HEK293 (cell line): ENCODE results near the gene ST3GAL2.

Experiments
- CTCF ChIA-PET: fragments of 350-600 bp; formaldehyde crosslinking; extraction: SDS; loops from one replicate; lab custom pipeline; 2021; ENCODE audit warnings: antibody characterized with exemption; lab: Yijun Ruan, JAX
- POLR2A ChIA-PET: fragments of 300-600 bp; formaldehyde crosslinking; extraction: SDS; loops from one replicate; lab custom pipeline; 2020; ENCODE audit warnings: antibody characterized with exemption, inconsistent platforms; lab: Yijun Ruan, JAX
- H3K27ac ChIP-seq: fragments of 200-500 bp; sonication (Bioruptor generic); 2 replicates; pipeline ENCODE4 v1.5.1; 2014; ENCODE audit warnings: low read depth, low read length, control low read depth, inconsistent platforms; ENCODE audit errors: extremely low read depth
- H3K36me3 ChIP-seq, 2 experiments: fragments of 200-500 bp in 1 of 2; sonication (Bioruptor generic) in 1 of 2; 1 replicate in 1 of 2; 2 replicates in 1 of 2; pipeline ENCODE4 v1.5.1; 2014 to 2017; ENCODE audit warnings: inconsistent platforms in 2 of 2, low read length in 2 of 2; ENCODE audit not compliant: control insufficient read depth in 2 of 2, insufficient read depth in 1 of 2
- H3K4me1 ChIP-seq: fragments of 200-500 bp; sonication (Bioruptor generic); 2 replicates; pipeline ENCODE4 v1.5.1; 2014; ENCODE audit warnings: mild to moderate bottlenecking, low read length, inconsistent platforms; ENCODE audit not compliant: control insufficient read depth, insufficient read depth
- H3K4me3 ChIP-seq: 2 replicates; pipeline ENCODE4 v1.5.1; 2011; ENCODE audit warnings: low read depth, mild to moderate bottlenecking, control low read depth, low read length, moderate library complexity
- H3K9me3 ChIP-seq: fragments of 200-500 bp; sonication (Bioruptor generic); 2 replicates; pipeline ENCODE4 v1.5.1; 2014; ENCODE audit warnings: low read depth, low read length, inconsistent platforms; ENCODE audit not compliant: control insufficient read depth, insufficient read depth
- CTCF ChIP-seq: fragments of 450-650 bp; formaldehyde crosslinking; IDR thresholded peaks from 2 replicates; pipeline ENCODE4 v1.5.1; 2016; ENCODE audit warnings: missing biosample characterization, missing genetic modification characterization
- ZBTB11 ChIP-seq: fragments of 450-650 bp; formaldehyde crosslinking; conservative IDR thresholded peaks from 2 replicates; pipeline ENCODE4 v1.5.1; 2016; ENCODE audit warnings: low read depth, missing biosample characterization, missing genetic modification characterization
- ZBTB20 ChIP-seq: fragments of 450-650 bp; formaldehyde crosslinking; IDR thresholded peaks from 2 replicates; pipeline ENCODE4 v1.5.1; 2016; ENCODE audit warnings: missing biosample characterization, missing genetic modification characterization
- ZBTB7A ChIP-seq: fragments of 450-650 bp; formaldehyde crosslinking; IDR thresholded peaks from 2 replicates; pipeline ENCODE4 v1.5.1; 2016; ENCODE audit warnings: low read depth, missing biosample characterization, missing genetic modification characterization
- ZNF175 ChIP-seq: fragments of 450-650 bp; formaldehyde crosslinking; IDR thresholded peaks from 2 replicates; pipeline ENCODE4 v1.5.1; 2016; ENCODE audit warnings: missing biosample characterization, missing genetic modification characterization
- ZNF335 ChIP-seq: fragments of 450-650 bp; formaldehyde crosslinking; conservative IDR thresholded peaks from 2 replicates; pipeline ENCODE4 v1.5.1; 2016; ENCODE audit warnings: missing biosample characterization, missing genetic modification characterization
- ZNF610 ChIP-seq: fragments of 450-650 bp; formaldehyde crosslinking; IDR thresholded peaks from 2 replicates; pipeline ENCODE4 v1.5.1; 2016; ENCODE audit warnings: missing biosample characterization, missing genetic modification characterization, borderline replicate concordance
- ZNF692 ChIP-seq: fragments of 450-650 bp; formaldehyde crosslinking; IDR thresholded peaks from 2 replicates; pipeline ENCODE4 v1.5.1; 2016; ENCODE audit warnings: missing biosample characterization, missing genetic modification characterization
- ZNF791 ChIP-seq: fragments of 450-650 bp; formaldehyde crosslinking; IDR thresholded peaks from 2 replicates; pipeline ENCODE4 v1.5.1; 2016; ENCODE audit warnings: missing biosample characterization, missing genetic modification characterization
- ZSCAN4 ChIP-seq: fragments of 450-650 bp; formaldehyde crosslinking; IDR thresholded peaks from 2 replicates; pipeline ENCODE4 v1.5.1; 2017; ENCODE audit warnings: missing biosample characterization, missing genetic modification characterization
- ZXDB ChIP-seq: fragments of 450-650 bp; formaldehyde crosslinking; IDR thresholded peaks from 2 replicates; pipeline ENCODE4 v1.5.1; 2016; ENCODE audit warnings: missing biosample characterization, missing genetic modification characterization
- TF ChIP-seq, protein P1 (sequence below): fragments of 450-650 bp; formaldehyde crosslinking; optimal IDR thresholded peaks from 2 replicates; pipeline ENCODE3; 2016; ENCODE audit warnings: missing biosample characterization, mild to moderate bottlenecking, missing genetic modification characterization
- TF ChIP-seq, protein P2 (sequence below): fragments of 450-650 bp; formaldehyde crosslinking; IDR thresholded peaks from 2 replicates; pipeline ENCODE4 v1.5.1; 2016; ENCODE audit warnings: missing biosample characterization, missing genetic modification characterization
- TF ChIP-seq, protein P3 (sequence below): fragments of 450-650 bp; formaldehyde crosslinking; IDR thresholded peaks from 2 replicates; pipeline ENCODE4 v1.5.1; 2017; ENCODE audit warnings: missing biosample characterization, missing genetic modification characterization

Gene ST3GAL2

DNA sequence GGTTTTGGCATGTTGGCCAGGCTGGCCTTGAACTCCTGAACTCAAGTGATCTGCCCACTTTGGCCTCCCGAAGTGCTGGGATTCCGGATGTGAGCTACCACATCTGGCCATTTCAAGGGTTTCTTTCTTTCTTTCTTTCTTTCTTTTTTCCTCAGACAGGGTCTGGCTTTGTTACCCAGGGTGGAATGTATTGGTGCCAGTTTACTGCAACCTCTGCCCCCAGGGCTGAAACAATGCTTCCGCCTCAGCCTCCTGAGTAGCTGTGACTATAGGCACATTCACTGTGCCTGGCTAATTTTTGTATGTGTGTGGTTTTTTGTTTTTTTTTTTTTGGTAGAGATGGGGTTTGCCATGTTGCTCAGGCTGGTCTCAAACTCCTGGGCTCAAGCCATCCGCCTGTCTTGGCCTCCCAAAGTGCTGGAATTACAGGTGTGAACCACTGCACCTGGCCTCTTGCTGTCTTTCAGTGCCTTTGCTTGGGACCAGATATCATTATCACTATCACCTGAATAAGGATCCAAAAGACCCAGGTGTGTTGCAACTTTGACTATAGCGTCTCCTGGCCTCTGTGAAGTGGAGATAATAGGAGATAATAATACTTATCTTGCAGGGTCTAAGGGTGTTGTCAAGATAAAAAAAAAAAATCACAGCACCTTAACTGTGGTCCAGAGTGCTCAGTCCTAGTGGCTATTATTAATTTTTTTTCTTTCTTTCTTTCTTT is 18.7 kb upstream of the ST3GAL2 start:
- Histone ChIP-seq H3K4me1 (no peaks in the 10 kb centered on the region), H3K36me3 (no peaks in the 10 kb centered on the region; a peak in 1 of 3 replicates), H3K9me3 (no peaks in the 10 kb centered on the region)
- no peak for TF ChIP-seq ZNF335 (tag by site-specific recombination)
- TF ChIP-seq ZNF175, result no peak
- TF ChIP-seq, all 188 proteins: peak for 0
- ChIA-PET POLR2A (interaction anchor here (0.6 kb wide), 1 partner anchor 99 kb away, joined by 3 read pairs; no protein-coding TSS in a partner anchor), CTCF (no interaction called here)
- Histone ChIP-seq H3K27ac (no peak overlapping the region), H3K4me3 (no peak overlapping the region)

DNA sequence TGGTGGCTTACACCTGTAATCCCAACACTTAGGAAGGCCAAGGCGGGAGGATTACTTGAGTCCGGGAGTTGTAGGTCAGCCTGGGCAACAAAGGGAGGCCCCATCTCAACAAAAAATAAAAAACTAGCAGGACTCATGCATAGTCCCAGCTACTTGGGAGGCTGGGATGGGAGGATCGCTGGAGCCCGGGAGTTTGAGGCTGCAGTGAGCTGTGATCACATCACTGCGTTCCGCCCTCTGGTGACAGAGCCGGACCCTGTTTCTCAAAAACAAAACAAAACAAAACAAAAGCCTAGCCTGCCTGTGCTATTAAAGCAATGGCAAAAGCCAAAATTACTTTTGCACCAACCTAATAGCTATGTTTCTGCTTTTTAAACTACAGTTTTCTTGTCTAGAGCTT is 17.0 kb upstream of the ST3GAL2 start:
- H3K27ac ChIP-seq, result no peak overlapping the region
- POLR2A ChIA-PET, result interaction anchor here (1.1 to 3.8 kb wide), 2 partner anchors 16 to 75 kb away, joined by 3 to 31 read pairs; partner anchors contain the start of gene ST3GAL2
- H3K4me3 ChIP-seq, result no peak overlapping the region
- no peaks in the 10 kb centered on the region; a peak in 1 of 3 replicates for H3K36me3 ChIP-seq
- no peaks in the 10 kb centered on the region for H3K4me1 ChIP-seq
- no peaks in the 10 kb centered on the region for H3K9me3 ChIP-seq
- CTCF ChIA-PET, result interaction anchor here (0.6 to 1.2 kb wide), 4 partner anchors 55 to 68 kb away, joined by 3 to 5 read pairs (median 4); no protein-coding TSS in a partner anchor
- TF ChIP-seq ZNF791, result no peak
- TF ChIP-seq CTCF (tag by site-specific recombination), result peak; percentile 9; the same call in 1 of the 2 replicates

GRCh38 chr16:70454222-70455034 is 15.5 kb upstream of the ST3GAL2 start, which contains the start of gene FCSK:
FCSK (plus strand) TSS chr16:70454595; CDS start chr16:70463191, 8,596 bp downstream.
- CTCF ChIA-PET, result interaction anchor here (0.6 to 2.0 kb wide), 7 partner anchors 15 to 1303 kb away, joined by 3 to 9 read pairs (median 4); partner anchors contain the start of gene ST3GAL2
- TF ChIP-seq ZXDB (tag by site-specific recombination), result peak; percentile 70; the same call in 1 of the 2 replicates
- TF ChIP-seq, protein P1, sequence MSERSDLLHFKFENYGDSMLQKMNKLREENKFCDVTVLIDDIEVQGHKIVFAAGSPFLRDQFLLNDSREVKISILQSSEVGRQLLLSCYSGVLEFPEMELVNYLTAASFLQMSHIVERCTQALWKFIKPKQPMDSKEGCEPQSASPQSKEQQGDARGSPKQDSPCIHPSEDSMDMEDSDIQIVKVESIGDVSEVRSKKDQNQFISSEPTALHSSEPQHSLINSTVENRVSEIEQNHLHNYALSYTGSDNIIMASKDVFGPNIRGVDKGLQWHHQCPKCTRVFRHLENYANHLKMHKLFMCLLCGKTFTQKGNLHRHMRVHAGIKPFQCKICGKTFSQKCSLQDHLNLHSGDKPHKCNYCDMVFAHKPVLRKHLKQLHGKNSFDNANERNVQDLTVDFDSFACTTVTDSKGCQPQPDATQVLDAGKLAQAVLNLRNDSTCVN, result peak; percentile 79
- TF ChIP-seq ZBTB7A (tag by site-specific recombination), result peak; percentile 68; the same call in 1 of the 2 replicates
- no peak for TF ChIP-seq ZSCAN4 (tag by site-specific recombination)
- TF ChIP-seq, protein P2, sequence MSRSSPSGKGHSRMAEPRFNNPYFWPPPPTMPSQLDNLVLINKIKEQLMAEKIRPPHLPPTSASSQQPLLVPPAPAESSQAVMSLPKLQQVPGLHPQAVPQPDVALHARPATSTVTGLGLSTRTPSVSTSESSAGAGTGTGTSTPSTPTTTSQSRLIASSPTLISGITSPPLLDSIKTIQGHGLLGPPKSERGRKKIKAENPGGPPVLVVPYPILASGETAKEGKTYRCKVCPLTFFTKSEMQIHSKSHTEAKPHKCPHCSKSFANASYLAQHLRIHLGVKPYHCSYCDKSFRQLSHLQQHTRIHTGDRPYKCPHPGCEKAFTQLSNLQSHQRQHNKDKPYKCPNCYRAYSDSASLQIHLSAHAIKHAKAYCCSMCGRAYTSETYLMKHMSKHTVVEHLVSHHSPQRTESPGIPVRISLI (tag by site-specific recombination), result peak; percentile 47; the same call in 1 of the 2 replicates
- peak; percentile 58 for TF ChIP-seq ZBTB11 (tag by site-specific recombination)
- peak; percentile 98 for TF ChIP-seq ZBTB20 (tag by site-specific recombination)
- TF ChIP-seq ZNF610 (tag by site-specific recombination), result peak; percentile 57; the same call in 1 of the 2 replicates
- TF ChIP-seq, protein P3, sequence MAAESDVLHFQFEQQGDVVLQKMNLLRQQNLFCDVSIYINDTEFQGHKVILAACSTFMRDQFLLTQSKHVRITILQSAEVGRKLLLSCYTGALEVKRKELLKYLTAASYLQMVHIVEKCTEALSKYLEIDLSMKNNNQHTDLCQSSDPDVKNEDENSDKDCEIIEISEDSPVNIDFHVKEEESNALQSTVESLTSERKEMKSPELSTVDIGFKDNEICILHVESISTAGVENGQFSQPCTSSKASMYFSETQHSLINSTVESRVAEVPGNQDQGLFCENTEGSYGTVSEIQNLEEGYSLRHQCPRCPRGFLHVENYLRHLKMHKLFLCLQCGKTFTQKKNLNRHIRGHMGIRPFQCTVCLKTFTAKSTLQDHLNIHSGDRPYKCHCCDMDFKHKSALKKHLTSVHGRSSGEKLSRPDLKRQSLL (tag by site-specific recombination), result 0 out of 2 replicates have a peak, but pooled peaks have one; percentile 7
- TF ChIP-seq ZNF692 (tag by site-specific recombination), result peak; percentile 42; the same call in 1 of the 2 replicates

More at GRCh38 chr16:70454222-70455034, 15.5 kb upstream of the ST3GAL2 start, which contains the start of gene FCSK:
- no peaks in the 10 kb centered on the region for H3K4me1 ChIP-seq
- H3K9me3 ChIP-seq, result no peaks in the 10 kb centered on the region
- no peaks in the 10 kb centered on the region; a peak in 1 of 3 replicates for H3K36me3 ChIP-seq
- H3K4me3 ChIP-seq, result peak within 1 kb of the TSS; percentile 89
- POLR2A ChIA-PET, result interaction anchor here (0.5 to 3.8 kb wide), 9 partner anchors 14 to 165 kb away, joined by 3 to 31 read pairs (median 5); partner anchors contain the start of genes COG4 and ST3GAL2
- H3K27ac ChIP-seq, result peak within 1 kb of the TSS; percentile 98
